GOT3 (cell line): ENCODE results near the gene CDT1.
A peak's percentile ranks its signal among the peaks of the same experiment; 100 is the strongest.

ENCODE experiments used
- DNase-seq: peaks from one replicate; lab custom pipeline; 2025; ENCODE audit warnings: mixed read lengths; lab: John Stamatoyannopoulos, UW

CDT1 gene

DNA sequence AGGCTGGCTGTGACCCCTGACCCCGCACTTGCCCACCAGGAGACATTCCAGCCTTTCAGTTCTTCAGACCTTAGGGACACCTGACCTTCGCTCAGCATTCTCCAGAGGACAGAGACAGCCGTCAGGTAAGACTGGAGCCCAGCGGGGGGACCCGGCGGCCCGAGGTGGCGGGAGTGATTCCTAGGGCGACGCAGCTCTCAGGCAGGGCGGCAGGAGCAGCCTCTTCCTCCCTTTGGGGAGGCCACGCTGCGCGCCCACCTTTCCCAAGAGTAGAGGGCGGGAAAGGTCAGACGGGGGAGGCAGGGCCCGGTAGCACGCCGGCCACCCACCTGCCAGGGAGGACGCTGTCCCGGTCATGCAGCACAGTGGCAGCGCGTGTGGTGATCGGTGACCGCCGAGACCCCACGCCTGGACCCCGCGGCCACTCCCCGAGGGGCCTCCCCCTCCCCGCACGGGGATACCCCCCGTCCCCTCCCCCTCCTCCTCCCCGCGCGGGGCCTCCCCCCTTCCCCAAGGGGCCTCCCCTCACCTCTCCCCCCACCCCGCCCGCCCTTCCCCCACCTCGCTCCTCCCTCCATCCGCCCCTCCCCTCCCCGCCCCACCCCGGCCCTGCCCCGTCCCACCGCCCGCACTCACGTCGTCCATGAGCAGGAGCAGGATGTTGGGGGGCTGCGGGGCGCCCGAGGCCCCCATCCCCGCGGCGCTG lies 52.7 kb downstream of the CDT1 start:
- no peak for DNase-seq

DNA sequence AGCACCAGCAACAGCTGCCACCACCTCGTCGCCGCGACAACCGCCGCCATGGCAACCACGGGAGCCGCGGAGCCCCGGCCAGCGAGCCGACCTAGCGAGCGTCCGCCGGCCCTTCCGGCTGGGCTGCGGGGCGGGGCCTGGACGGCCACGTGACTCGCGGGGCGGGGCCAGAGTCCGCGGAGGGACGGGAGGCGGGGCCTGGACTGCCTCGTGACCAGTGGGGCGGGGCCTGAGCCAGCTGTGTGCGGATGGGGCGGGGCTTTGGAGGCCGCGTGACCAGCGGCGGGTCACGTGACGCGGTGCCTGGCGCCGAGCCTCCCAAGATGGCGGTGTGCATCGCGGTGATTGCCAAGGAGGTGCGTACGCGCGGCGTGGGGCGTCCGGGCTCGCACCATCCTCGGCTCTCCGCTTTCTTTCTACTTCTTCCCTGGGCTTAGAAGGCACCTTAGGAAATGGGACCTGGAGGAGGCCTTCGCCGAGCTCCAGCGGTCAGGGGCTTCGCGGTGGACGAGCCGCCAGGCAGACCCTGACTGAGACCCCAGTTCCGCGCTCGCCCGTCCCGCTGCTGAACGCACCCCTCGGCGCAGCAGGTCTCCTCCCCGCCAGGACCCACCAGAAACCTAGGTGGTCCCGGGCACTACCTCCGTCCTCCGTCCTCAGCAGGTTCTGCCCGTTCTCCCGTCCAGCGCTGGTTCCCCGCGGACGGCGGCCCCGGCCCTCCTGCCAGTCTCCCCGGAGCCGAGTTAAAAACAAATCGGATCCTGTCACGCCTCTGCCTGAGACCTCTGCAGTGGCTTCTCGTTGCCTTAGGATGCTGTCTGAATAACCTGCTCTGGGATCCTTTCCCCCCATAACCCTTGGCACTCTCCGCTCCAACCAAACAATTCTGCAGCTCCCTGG lies 53.5 kb downstream of the CDT1 start, which contains the start of the genes GALNS and TRAPPC2L:
Gene GALNS, minus strand, starts transcription at position 120 of the 900 bp plus-strand sequence. Its CDS starts 70 bp downstream, at position 50.
Gene TRAPPC2L, plus strand, starts transcription at position 300 of the 900 bp plus-strand sequence. Its CDS starts 24 bp downstream, at position 324.
- DNase-seq: peak; percentile 95

DNA sequence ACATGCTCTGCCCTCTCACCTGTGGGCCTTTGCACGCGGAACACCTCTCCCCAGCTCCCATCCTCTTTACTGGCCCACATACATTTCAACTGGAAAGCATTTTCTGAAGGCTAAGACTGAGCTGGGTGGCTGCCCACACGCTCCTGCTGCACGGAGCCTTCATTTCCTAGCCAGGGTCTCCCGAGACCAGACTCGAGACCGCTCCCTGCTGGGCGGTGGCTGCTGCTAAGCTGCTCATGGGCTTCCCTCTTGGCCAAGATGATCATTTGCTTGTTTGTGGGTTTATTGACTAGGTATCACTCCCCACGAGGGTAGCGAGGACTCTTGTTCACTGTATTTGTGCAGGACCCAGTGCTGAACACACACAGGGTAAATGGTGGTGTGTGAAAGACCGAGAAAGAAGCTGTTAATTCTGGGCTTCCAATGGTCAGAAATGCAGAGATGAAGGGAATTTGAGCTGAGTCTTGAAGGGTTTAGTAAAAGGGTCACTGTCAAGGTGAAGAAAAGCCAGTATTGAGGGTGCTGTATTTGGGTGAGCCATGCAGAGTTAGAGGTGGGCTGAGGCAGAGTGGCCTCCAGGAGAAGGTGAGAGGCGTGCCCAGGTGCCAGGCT lies 54.2 kb downstream of the CDT1 start:
- no peak for DNase-seq
